GM12878 (cell line): ENCODE data around the gene VPS39. TPM values are rescaled to one million over a fixed set of nuclear protein-coding genes. Genes with fewer than 3 reads are reported as not detected.

Experiments used
- ATAC-seq: fragments of 200-7000 bp; cut with Tn5 transposase; 3 replicates; pipeline ENCODE4 v1.9.1; 2020; ENCODE audit warnings: mild to moderate bottlenecking, moderate library complexity
- BruUV-seq: library from RNA; stranded (reverse); fragments of 400-500 nt; replicated peaks from 2 replicates; lab custom pipeline; 2021; lab: Mats Ljungman, UMichigan
- CTCF ChIA-PET: fragments of 300-600 bp; sonication (Branson Sonifier 250); formaldehyde crosslinking; extraction: SDS; loops from one replicate; lab custom pipeline; 2021; ENCODE audit warnings: inconsistent platforms; lab: Yijun Ruan, JAX
- POLR2A ChIA-PET: fragments of 350-600 bp; formaldehyde crosslinking; extraction: SDS; loops from one replicate; lab custom pipeline; 2021; ENCODE audit warnings: inconsistent platforms; lab: Charles Lee
- RAD21 ChIA-PET: fragments of 300-600 bp; sonication (Branson Sonifier 250); formaldehyde crosslinking; loops from one replicate; lab custom pipeline; 2023; ENCODE audit warnings: antibody characterized with exemption; ENCODE audit not compliant: unreplicated experiment; lab: Charles Lee
- SMC1A ChIA-PET: fragments of 300-600 bp; sonication (Branson Sonifier 250); formaldehyde crosslinking; loops from one replicate; lab custom pipeline; 2023; ENCODE audit not compliant: unreplicated experiment, uncharacterized antibody; lab: Charles Lee
- DNase-seq: peaks from one replicate; pipeline ENCODE4 v3.0.0-alpha.2; 2011; ENCODE audit warnings: low read depth, low spot score
- FAIRE-seq: peaks from 3 replicates; lab custom pipeline; 2011; peaks lifted over from hg19 to GRCh38; lab: Jason Lieb, UNC
- H2AFZ ChIP-seq: 2 replicates; pipeline ENCODE4 v1.6.0; 2011; ENCODE audit warnings: low read depth, low read length, control low read depth; ENCODE audit not compliant: control insufficient read depth
- H3K27ac ChIP-seq: 2 replicates; pipeline ENCODE4 v1.5.1; 2011; ENCODE audit warnings: control low read depth; ENCODE audit not compliant: control insufficient read depth, insufficient read depth
- H3K27me3 ChIP-seq, 2 experiments: replicated peaks in 1 of 2; 2 replicates each; pipeline versions ENCODE4 v1.6.0 to v1.6.1; 2011; ENCODE audit warnings: low read length in 1 of 2; ENCODE audit not compliant: control insufficient read depth in 2 of 2, insufficient read depth in 2 of 2
- H3K36me3 ChIP-seq, 2 experiments: 2 replicates each; pipeline ENCODE4 v1.5.1; 2011; ENCODE audit warnings: low read length in 1 of 2; ENCODE audit not compliant: control insufficient read depth in 2 of 2, insufficient read depth in 2 of 2
- H3K4me1 ChIP-seq: 2 replicates; pipeline ENCODE4 v1.6.1; 2011; ENCODE audit warnings: mild to moderate bottlenecking, low read length, moderate library complexity, mixed read lengths; ENCODE audit not compliant: control insufficient read depth, insufficient read depth
- H3K4me2 ChIP-seq: 2 replicates; pipeline ENCODE4 v1.6.0; 2011; ENCODE audit warnings: control low read depth; ENCODE audit not compliant: control insufficient read depth, insufficient read depth
- H3K4me3 ChIP-seq: fragments of 200-600 bp; sonication (generic); 2 replicates; pipeline ENCODE4 v1.5.1; 2016
- H3K79me2 ChIP-seq: 2 replicates; pipeline ENCODE4 v1.6.0; 2011; ENCODE audit warnings: low read length; ENCODE audit not compliant: control insufficient read depth, insufficient read depth
- H3K9ac ChIP-seq: 2 replicates; pipeline ENCODE4 v1.8.0; 2011; ENCODE audit warnings: low read length, control low read depth, mixed read lengths; ENCODE audit not compliant: control insufficient read depth, insufficient read depth
- H3K9me3 ChIP-seq: replicated peaks from 3 replicates; pipeline ENCODE4 v1.5.1; 2011; ENCODE audit warnings: mild to moderate bottlenecking, low read length; ENCODE audit not compliant: control insufficient read depth, insufficient read depth
- H4K20me1 ChIP-seq: 2 replicates; pipeline ENCODE4 v1.6.0; 2011; ENCODE audit not compliant: control insufficient read depth, insufficient read depth
- CBFB ChIP-seq: IDR thresholded peaks from 2 replicates; pipeline ENCODE4 v1.6.1; 2016; ENCODE audit warnings: antibody characterized with exemption, low read depth
- CHD4 ChIP-seq: fragments of 200-600 bp; sonication (generic); IDR thresholded peaks from 2 replicates; pipeline ENCODE4 v1.6.1; 2016; ENCODE audit warnings: mild to moderate bottlenecking
- CREB1 ChIP-seq: IDR thresholded peaks from 2 replicates; pipeline ENCODE4 v1.6.1; 2012; ENCODE audit warnings: low read depth, mild to moderate bottlenecking, inconsistent platforms
- POLR2AphosphoS2 ChIP-seq: IDR thresholded peaks from 2 replicates; pipeline ENCODE4 v1.6.1; 2011; ENCODE audit warnings: low read depth, mild to moderate bottlenecking, low read length, improper control_type of control experiment, moderate library complexity
- SUPT20H ChIP-seq: IDR thresholded peaks from 2 replicates; pipeline ENCODE4 v1.6.1; 2011; ENCODE audit warnings: low read depth, mild to moderate bottlenecking, low read length, moderate library complexity, borderline replicate concordance; ENCODE audit not compliant: control insufficient read depth
- ZBTB40 ChIP-seq: fragments of 450-650 bp; IDR thresholded peaks from 2 replicates; pipeline ENCODE4 v1.6.1; 2016; ENCODE audit warnings: mild to moderate bottlenecking, moderate library complexity, borderline replicate concordance
- ZNF384 ChIP-seq: IDR thresholded peaks from 2 replicates; pipeline ENCODE4 v1.6.1; 2012; ENCODE audit warnings: low read depth, mild to moderate bottlenecking, low read length, improper control_type of control experiment, borderline replicate concordance
- WGBS: methylation state at CpG from one replicate; pipeline ENCODE4 v1.1.6; 2016; ENCODE audit warnings: low lambda C conversion rate; ENCODE audit not compliant: insufficient replicate concordance, insufficient coverage; ENCODE audit errors: missing lambda C conversion rate; 5-methylcytosine and 5-hydroxymethylcytosine counted together
- in situ Hi-C: fragments of 300-500 bp; cut with MboI; formaldehyde crosslinking; loops from 9 replicates; pipeline ENCODE4 v1.14.3; 2018; ENCODE audit warnings: mixed read lengths
- intact Hi-C: fragments of 100-400 bp; cut with micrococcal nuclease; formaldehyde crosslinking; loops from one replicate; pipeline ENCODE4 v1.14.2; 2022; ENCODE audit not compliant: unreplicated experiment
- polyA plus RNA-seq, 11 experiments: library from polyadenylated mRNA; depleted of rRNA in 4 of 11; unstranded in 6 of 11; stranded (reverse) in 5 of 11; fragments of >200 nt; fragmentation: Nextera tagmentation in 4 of 11; fragmentation: Illumina TruSeq in 1 of 11; extraction: Ambion mirVana in 4 of 11; extraction: Trizol in 1 of 11; gene quantifications; 1 replicate in 1 of 11; 2 replicates in 10 of 11; pipeline versions ENCODE4 v1.2.1 to v1.2.3, GENCODE V29; 2011 to 2016; ENCODE audit warnings: inconsistent platforms in 2 of 11, missing spikeins in 2 of 11, low read depth in 1 of 11
- total RNA-seq, 4 experiments: library from RNA; depleted of rRNA in 3 of 4; stranded (reverse); fragments of >200 nt in 3 of 4; fragmentation: Illumina TruSeq in 1 of 4; extraction: Trizol in 1 of 4; gene quantifications; 2 replicates each; pipeline versions ENCODE4 v1.2.1 to v1.2.3, GENCODE V29; 2013 to 2021

VPS39 gene
- total and polyA plus RNA-seq, 10 of the 15 experiments (the other 5 are each of a cell fraction or from before 2014, with no cell fraction given): 4.9 to 50.0 (median 36.2) TPM

DNA sequence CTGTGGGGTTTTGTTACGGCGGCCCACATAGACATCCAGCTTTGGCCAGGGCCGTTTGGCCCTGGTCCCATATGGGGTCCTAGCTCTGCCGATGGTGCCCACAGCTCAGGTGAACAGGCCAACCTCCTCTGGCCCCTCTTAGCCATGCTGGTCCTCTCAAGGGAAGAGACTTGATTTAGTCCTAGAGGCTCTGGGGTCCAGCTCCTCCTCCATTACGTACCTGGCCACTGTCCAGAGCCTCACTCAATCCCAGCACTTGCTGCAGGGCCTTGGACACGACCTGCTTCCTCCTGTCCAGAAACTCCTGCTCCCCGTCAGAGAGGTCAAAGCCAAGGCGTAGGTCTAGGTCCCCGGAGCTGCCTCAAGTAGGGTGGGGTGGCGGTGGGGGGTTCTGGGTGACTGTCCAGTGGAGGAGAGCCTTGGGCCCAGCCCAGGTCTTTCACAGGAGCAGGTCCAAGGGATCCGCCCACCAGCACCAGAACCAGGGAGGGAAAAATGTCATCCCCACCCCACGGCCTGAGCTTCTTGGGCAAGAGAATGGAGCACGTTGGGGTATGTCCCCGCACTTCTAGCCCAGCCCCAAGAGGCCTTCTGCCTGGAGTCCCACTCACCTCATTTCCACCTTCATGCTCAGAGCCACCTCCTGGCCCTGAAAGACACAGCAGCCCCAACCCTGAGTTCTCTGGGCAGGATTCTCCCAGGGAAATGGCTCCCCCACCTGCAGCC is 58.4 kb downstream of the VPS39 start (continued):
- no peak for TF ChIP-seq CBFB

DNA sequence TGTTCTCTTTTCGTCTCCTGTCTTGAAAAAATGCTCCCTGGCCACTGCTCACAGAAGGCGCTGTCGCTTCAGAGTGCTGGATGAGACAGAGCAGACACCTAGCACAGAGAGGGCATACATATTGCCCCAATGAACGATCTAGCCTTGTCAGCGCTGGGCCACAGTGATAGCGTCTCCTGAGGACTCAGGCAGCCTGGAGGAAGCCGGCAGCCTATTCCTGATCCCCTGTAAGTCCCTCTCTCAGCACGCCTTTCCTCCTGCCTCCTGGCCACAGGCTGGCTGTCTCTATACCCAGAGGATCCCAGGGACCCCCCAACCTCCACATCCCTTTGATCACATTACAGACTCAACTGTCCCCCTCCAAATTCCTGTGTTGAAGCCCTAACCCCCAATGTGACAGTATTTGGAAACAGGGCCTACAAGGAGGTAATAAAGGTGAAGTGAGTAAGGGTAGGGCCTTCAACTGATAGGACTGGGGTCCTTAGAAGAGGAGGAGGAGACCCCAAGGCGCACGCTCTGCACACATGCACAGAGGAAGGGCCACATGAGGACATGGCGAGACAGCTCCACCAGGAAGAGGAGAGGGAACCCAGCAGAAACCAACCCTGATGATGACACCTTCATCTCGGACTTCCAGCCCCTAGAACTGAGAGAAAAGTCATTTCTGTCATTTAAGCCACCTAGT is 59.2 kb downstream of the VPS39 start:
- no peak overlapping the region for H3K9ac ChIP-seq
- CTCF ChIA-PET: interaction anchor here (2.0 kb wide), 1 partner anchor 11 kb away, joined by 6 read pairs; no protein-coding TSS in a partner anchor
- no peak for FAIRE-seq
- H3K4me3 ChIP-seq: no peak overlapping the region
- in situ Hi-C loops: no loop called here
- H3K4me2 ChIP-seq: no peak overlapping the region
- H3K27me3 ChIP-seq: no peaks in the 10 kb centered on the region
- POLR2A ChIA-PET: no interaction called here
- RAD21 ChIA-PET: no interaction called here
- no peaks in the 10 kb centered on the region for H4K20me1 ChIP-seq
- H3K27ac ChIP-seq: no peak overlapping the region
- ATAC-seq: no peak
- no peaks in the 10 kb centered on the region for H3K36me3 ChIP-seq
- no peak overlapping the region for H2AFZ ChIP-seq
- no peak for DNase-seq
- no peaks in the 10 kb centered on the region for H3K79me2 ChIP-seq
- no TSS peak for BruUV-seq
- intact Hi-C loops: no loop called here
- TF ChIP-seq POLR2AphosphoS2 (no peak), SUPT20H (no peak), ZNF384 (no peak), CREB1 (no peak), ZBTB40 (no peak), CHD4 (no peak)
- SMC1A ChIA-PET: interaction anchor here (0.6 kb wide), 1 partner anchor 426 kb away, joined by 3 read pairs; the partner anchor contains the start of gene STARD9
- no peaks in the 10 kb centered on the region for H3K9me3 ChIP-seq
- H3K4me1 ChIP-seq: no peaks in the 10 kb centered on the region
- WGBS: 51% methylated on average over 12 of the region's 12 CpGs
